Measurements from ENCODE around the gene PTPRS.

The PTPRS gene

GRCh38 chr19:5337708-5338655 is 2.6 kb downstream of the PTPRS start:
- no peak for TF ChIP-seq CTCF (conservative IDR thresholded peaks at IDR 0.05; ENCODE audit: low read depth, low read length)
- H3K4me3 ChIP-seq (ENCODE audit: low read depth, low read length): no peak overlapping the region
- no peak for DNase-seq (ENCODE audit: low read depth)

- TF ChIP-seq CTCF (conservative IDR thresholded peaks at IDR 0.05; ENCODE audit: low read depth, low read length): no peak
- no peak overlapping the region for H3K4me3 ChIP-seq (ENCODE audit: low read depth, low read length)
- DNase-seq (ENCODE audit: low read depth): no peak
Observed at GRCh38 chr19:5337126-5337525, 3.5 kb downstream of the PTPRS start.

- DNase-seq (ENCODE audit: low read depth): no peak
- no peak overlapping the region for H3K4me3 ChIP-seq (ENCODE audit: low read depth, low read length)
- TF ChIP-seq CTCF (conservative IDR thresholded peaks at IDR 0.05; ENCODE audit: low read depth, low read length): no peak
Observed at GRCh38 chr19:5336195-5336965, 4.2 kb downstream of the PTPRS start.

GRCh38 chr19:5335593-5335992 is 5.0 kb downstream of the PTPRS start:
- H3K4me3 ChIP-seq (ENCODE audit: low read depth, low read length): no peak overlapping the region
- no peak for TF ChIP-seq CTCF (conservative IDR thresholded peaks at IDR 0.05; ENCODE audit: low read depth, low read length)
- DNase-seq (ENCODE audit: low read depth): no peak

GRCh38 chr19:5334824-5335500 is 5.7 kb downstream of the PTPRS start:
- TF ChIP-seq CTCF (conservative IDR thresholded peaks at IDR 0.05; ENCODE audit: low read depth, low read length): no peak
- no peak for DNase-seq (ENCODE audit: low read depth)

GRCh38 chr19:5334366-5334739 is 6.3 kb downstream of the PTPRS start:
- no peak for TF ChIP-seq CTCF (conservative IDR thresholded peaks at IDR 0.05; ENCODE audit: low read depth, low read length)
- DNase-seq (ENCODE audit: low read depth): no peak
- no peak overlapping the region for H3K4me3 ChIP-seq (ENCODE audit: low read depth, low read length)

More at GRCh38 chr19:5334824-5335500, 5.7 kb downstream of the PTPRS start:
- H3K4me3 ChIP-seq (ENCODE audit: low read depth, low read length): no peak overlapping the region
